Measurements from ENCODE around the gene RWDD4. TPM values are rescaled to one million over a fixed set of nuclear protein-coding genes. Genes with fewer than 3 reads are reported as not detected.

Gene RWDD4
- total RNA-seq, 1 experiment from 2014 or later: 29.6 TPM

DNA sequence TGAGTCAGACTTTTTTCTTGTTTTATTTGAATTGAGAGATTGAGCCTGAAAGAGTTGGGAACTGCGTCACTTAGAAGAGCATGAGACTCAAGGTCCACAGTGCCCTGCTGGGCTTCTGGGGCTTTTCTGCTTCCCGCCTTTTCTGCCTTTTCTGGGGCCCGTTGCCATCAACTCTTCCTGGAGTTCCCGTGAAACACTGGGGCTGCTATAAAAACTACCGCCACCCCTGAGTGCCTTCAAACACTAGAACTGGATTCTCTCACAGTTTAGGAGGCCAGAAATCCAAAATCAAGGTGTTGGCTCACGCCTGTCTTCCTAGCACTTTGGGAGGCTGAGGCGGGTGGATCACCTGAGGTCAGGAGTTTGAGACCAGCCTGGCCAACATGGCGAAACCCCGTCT lies 49.8 kb downstream of the RWDD4 start:
- H3F3A ChIP-seq (ENCODE audit: low read length, unreplicated experiment): no peaks in the 10 kb centered on the region
- no peak for DNase-seq
- H3K4me3 ChIP-seq (ENCODE audit: low read length): no peak overlapping the region
- ChIA-PET POLR2A (ENCODE audit: unreplicated experiment) (no interaction called here), CTCF (no interaction called here)
- H3K9ac ChIP-seq (ENCODE audit: low read length): no peak overlapping the region
- no peaks in the 10 kb centered on the region for H3K9me2 ChIP-seq (replicated peaks; ENCODE audit: low read length)
- H3K27ac ChIP-seq (ENCODE audit: low read length): no peak overlapping the region
- ATAC-seq: no peak
- H3K4me1 ChIP-seq (ENCODE audit: insufficient read depth, low read length): peaks cover 8% of the 10 kb centered on the region; the same call in 1 of the 2 replicates
- H3K4me2 ChIP-seq (ENCODE audit: low read length): no peak overlapping the region
- no peaks in the 10 kb centered on the region for H3K9me3 ChIP-seq (ENCODE audit: low read length)
- no peaks in the 10 kb centered on the region for H4K20me1 ChIP-seq (ENCODE audit: low read length)
- BruUV-seq (replicated peaks): no TSS peak
- TF ChIP-seq EZH2 (IDR thresholded peaks at IDR 0.05; ENCODE audit: low read length, unreplicated experiment): no peak
- no peak for TF ChIP-seq EZH2phosphoT487 (IDR thresholded peaks at IDR 0.05; ENCODE audit: borderline replicate concordance, low read length)
- TF ChIP-seq, protein P1, sequence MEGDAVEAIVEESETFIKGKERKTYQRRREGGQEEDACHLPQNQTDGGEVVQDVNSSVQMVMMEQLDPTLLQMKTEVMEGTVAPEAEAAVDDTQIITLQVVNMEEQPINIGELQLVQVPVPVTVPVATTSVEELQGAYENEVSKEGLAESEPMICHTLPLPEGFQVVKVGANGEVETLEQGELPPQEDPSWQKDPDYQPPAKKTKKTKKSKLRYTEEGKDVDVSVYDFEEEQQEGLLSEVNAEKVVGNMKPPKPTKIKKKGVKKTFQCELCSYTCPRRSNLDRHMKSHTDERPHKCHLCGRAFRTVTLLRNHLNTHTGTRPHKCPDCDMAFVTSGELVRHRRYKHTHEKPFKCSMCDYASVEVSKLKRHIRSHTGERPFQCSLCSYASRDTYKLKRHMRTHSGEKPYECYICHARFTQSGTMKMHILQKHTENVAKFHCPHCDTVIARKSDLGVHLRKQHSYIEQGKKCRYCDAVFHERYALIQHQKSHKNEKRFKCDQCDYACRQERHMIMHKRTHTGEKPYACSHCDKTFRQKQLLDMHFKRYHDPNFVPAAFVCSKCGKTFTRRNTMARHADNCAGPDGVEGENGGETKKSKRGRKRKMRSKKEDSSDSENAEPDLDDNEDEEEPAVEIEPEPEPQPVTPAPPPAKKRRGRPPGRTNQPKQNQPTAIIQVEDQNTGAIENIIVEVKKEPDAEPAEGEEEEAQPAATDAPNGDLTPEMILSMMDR (conservative IDR thresholded peaks at IDR 0.05; ENCODE audit: low read depth, low read length): no peak
- no peaks in the 10 kb centered on the region for H3K27me3 ChIP-seq (ENCODE audit: low read length)
- H2AFZ ChIP-seq (ENCODE audit: low read length): no peak overlapping the region
- intact Hi-C loops (cut with micrococcal nuclease): loop anchor here (10.0 kb wide), 1 partner anchor 104 kb away; the partner anchor contains the start of gene ING2
- H3K79me2 ChIP-seq (ENCODE audit: low read length): no peaks in the 10 kb centered on the region
- no peaks in the 10 kb centered on the region for H3K36me3 ChIP-seq (ENCODE audit: low read depth, low read length)

DNA sequence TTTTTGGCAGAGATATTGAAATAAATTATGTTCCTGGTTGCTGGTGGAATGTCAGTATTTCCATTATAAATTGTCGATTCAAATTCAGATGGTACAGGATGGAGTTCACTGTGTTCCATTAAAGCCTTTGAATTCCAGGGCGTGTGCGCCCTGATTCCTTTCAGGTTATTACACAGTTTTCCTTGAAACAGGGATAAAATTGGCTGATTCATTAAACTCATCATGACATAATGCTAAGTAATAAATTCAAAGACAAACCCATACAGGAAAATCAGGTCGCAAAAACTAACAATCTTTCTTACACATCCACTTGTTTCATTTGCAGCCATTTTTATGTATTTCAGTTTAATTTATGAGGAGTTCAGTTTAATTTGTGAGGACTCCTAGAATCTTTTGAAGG lies 51.1 kb downstream of the RWDD4 start:
- ATAC-seq (peak; percentile 20), DNase-seq (peak; percentile 28)
- ChIA-PET CTCF (no interaction called here), POLR2A (ENCODE audit: unreplicated experiment) (no interaction called here)
- no peaks in the 10 kb centered on the region for H4K20me1 ChIP-seq (ENCODE audit: low read length)
- TF ChIP-seq, protein P1 (conservative IDR thresholded peaks at IDR 0.05; ENCODE audit: low read depth, low read length): no peak
- TF ChIP-seq EZH2 (IDR thresholded peaks at IDR 0.05; ENCODE audit: low read length, unreplicated experiment): no peak
- TF ChIP-seq EZH2phosphoT487 (IDR thresholded peaks at IDR 0.05; ENCODE audit: borderline replicate concordance, low read length): no peak
- intact Hi-C loops (cut with micrococcal nuclease): loop anchor here (10.0 kb wide), 1 partner anchor 103 kb away; the partner anchor contains the start of gene ING2
- no peak overlapping the region for H3K4me3 ChIP-seq (ENCODE audit: low read length)
- H3K27ac ChIP-seq (ENCODE audit: low read length): no peak overlapping the region
- H3F3A ChIP-seq (ENCODE audit: low read length, unreplicated experiment): no peaks in the 10 kb centered on the region
- H3K4me2 ChIP-seq (ENCODE audit: low read length): no peak overlapping the region; the same call in 1 of the 2 replicates
- no peaks in the 10 kb centered on the region for H3K9me2 ChIP-seq (replicated peaks; ENCODE audit: low read length)
- no peak overlapping the region for H2AFZ ChIP-seq (ENCODE audit: low read length)
- H3K36me3 ChIP-seq (ENCODE audit: low read depth, low read length): no peaks in the 10 kb centered on the region
- peaks cover 8% of the 10 kb centered on the region; the same call in 1 of the 2 replicates for H3K4me1 ChIP-seq (ENCODE audit: insufficient read depth, low read length)
- no peaks in the 10 kb centered on the region for H3K9me3 ChIP-seq (ENCODE audit: low read length)
- H3K27me3 ChIP-seq (ENCODE audit: low read length): no peaks in the 10 kb centered on the region
- no peaks in the 10 kb centered on the region for H3K79me2 ChIP-seq (ENCODE audit: low read length)
- BruUV-seq (replicated peaks): no TSS peak
- no peak overlapping the region for H3K9ac ChIP-seq (ENCODE audit: low read length)

DNA sequence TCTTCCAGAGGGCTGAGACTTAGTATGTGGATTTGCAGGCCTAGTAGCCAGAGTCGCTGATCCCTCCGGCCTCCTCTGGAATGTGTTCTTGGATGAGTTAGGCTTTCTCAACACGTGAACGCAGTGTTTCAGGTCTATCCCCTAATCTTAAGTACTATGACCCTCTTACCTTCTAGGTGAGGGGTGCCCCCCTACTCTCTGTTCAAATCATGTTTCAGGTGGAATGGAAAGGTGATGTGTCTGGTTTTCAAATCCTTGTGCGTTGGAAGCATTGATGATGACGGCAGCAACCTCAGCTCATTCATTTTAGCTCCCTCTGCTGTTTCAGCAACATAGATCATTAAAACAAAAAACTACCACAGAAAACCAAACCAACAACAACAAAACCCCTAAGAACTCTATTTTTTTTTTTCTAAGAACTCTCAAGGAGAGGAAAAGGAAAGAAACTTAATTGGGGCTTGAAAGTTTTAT lies 56.4 kb downstream of the RWDD4 start:
- no peak overlapping the region for H3K4me2 ChIP-seq (ENCODE audit: low read length)
- H3K9me2 ChIP-seq (replicated peaks; ENCODE audit: low read length): no peaks in the 10 kb centered on the region
- intact Hi-C loops (cut with micrococcal nuclease): loop anchor here (10.0 kb wide), 1 partner anchor 98 kb away; the partner anchor contains the start of gene ING2
- H3K27ac ChIP-seq (ENCODE audit: low read length): no peak overlapping the region
- ChIA-PET CTCF (interaction anchor here (0.6 kb wide), 2 partner anchors 42 to 382 kb away, joined by 3 to 4 read pairs; no protein-coding TSS in a partner anchor), POLR2A (ENCODE audit: unreplicated experiment) (interaction anchor here (0.7 kb wide), 1 partner anchor 157 kb away, joined by 8 read pairs; no protein-coding TSS in a partner anchor)
- H3K9ac ChIP-seq (ENCODE audit: low read length): no peak overlapping the region
- no peaks in the 10 kb centered on the region for H4K20me1 ChIP-seq (ENCODE audit: low read length)
- no peak overlapping the region for H2AFZ ChIP-seq (ENCODE audit: low read length)
- no peak for ATAC-seq
- no peaks in the 10 kb centered on the region for H3K9me3 ChIP-seq (ENCODE audit: low read length)
- TF ChIP-seq EZH2phosphoT487 (IDR thresholded peaks at IDR 0.05; ENCODE audit: borderline replicate concordance, low read length): no peak
- TF ChIP-seq EZH2 (IDR thresholded peaks at IDR 0.05; ENCODE audit: low read length, unreplicated experiment): no peak
- TF ChIP-seq, protein P1 (conservative IDR thresholded peaks at IDR 0.05; ENCODE audit: low read depth, low read length): peak; percentile 47; the same call in 1 of the 2 replicates
- DNase-seq: no peak
- no peaks in the 10 kb centered on the region for H3K79me2 ChIP-seq (ENCODE audit: low read length)
- H3K36me3 ChIP-seq (ENCODE audit: low read depth, low read length): no peaks in the 10 kb centered on the region
- no peaks in the 10 kb centered on the region for H3F3A ChIP-seq (ENCODE audit: low read length, unreplicated experiment)
- H3K27me3 ChIP-seq (ENCODE audit: low read length): no peaks in the 10 kb centered on the region
- H3K4me1 ChIP-seq (ENCODE audit: insufficient read depth, low read length): 0 out of 2 replicates have a peak, but pooled peaks cover under 1% of the 10 kb centered on the region
- BruUV-seq (replicated peaks): no TSS peak
- no peak overlapping the region for H3K4me3 ChIP-seq (ENCODE audit: low read length)

Data from PC-3 (cell line).